Measurements from ENCODE around the gene MYLK.

MYLK gene

GRCh38 chr3:123733805-123734526 is 150.2 kb downstream of the MYLK start:
- H3K9ac ChIP-seq (ENCODE audit: low read length): no peak overlapping the region
- no peaks in the 10 kb centered on the region for H3K9me3 ChIP-seq (ENCODE audit: control insufficient read depth, low read length)
- H3K27me3 ChIP-seq (ENCODE audit: control insufficient read depth, insufficient read depth, low read length): peaks cover 3% of the 10 kb centered on the region
- no peaks in the 10 kb centered on the region for H3K4me1 ChIP-seq (ENCODE audit: control insufficient read depth, insufficient read depth, low read length)
- H3K36me3 ChIP-seq (ENCODE audit: control insufficient read depth, insufficient read depth, low read length): no peaks in the 10 kb centered on the region
- H3K4me3 ChIP-seq (ENCODE audit: low read length): no peak overlapping the region

- no peak overlapping the region for H3K9ac ChIP-seq (ENCODE audit: low read length)
- no peaks in the 10 kb centered on the region for H3K36me3 ChIP-seq (ENCODE audit: control insufficient read depth, insufficient read depth, low read length)
- H3K4me1 ChIP-seq (ENCODE audit: control insufficient read depth, insufficient read depth, low read length): no peaks in the 10 kb centered on the region
- H3K27me3 ChIP-seq (ENCODE audit: control insufficient read depth, insufficient read depth, low read length): peaks cover 5% of the 10 kb centered on the region
- no peaks in the 10 kb centered on the region for H3K9me3 ChIP-seq (ENCODE audit: control insufficient read depth, low read length)
- H3K4me3 ChIP-seq (ENCODE audit: low read length): no peak overlapping the region
These were observed 150.8 kb downstream of the MYLK start for GRCh38 chr3:123733341-123733740.

GRCh38 chr3:123732447-123732846 is 151.7 kb downstream of the MYLK start:
- H3K9me3 ChIP-seq (ENCODE audit: control insufficient read depth, low read length): no peaks in the 10 kb centered on the region
- H3K4me1 ChIP-seq (ENCODE audit: control insufficient read depth, insufficient read depth, low read length): no peaks in the 10 kb centered on the region
- no peak overlapping the region for H3K4me3 ChIP-seq (ENCODE audit: low read length)
- H3K9ac ChIP-seq (ENCODE audit: low read length): no peak overlapping the region
- no peaks in the 10 kb centered on the region for H3K36me3 ChIP-seq (ENCODE audit: control insufficient read depth, insufficient read depth, low read length)
- peaks cover 5% of the 10 kb centered on the region for H3K27me3 ChIP-seq (ENCODE audit: control insufficient read depth, insufficient read depth, low read length)

GRCh38 chr3:123730829-123731228 is 153.3 kb downstream of the MYLK start:
- Histone ChIP-seq H3K9me3 (ENCODE audit: control insufficient read depth, low read length) (no peaks in the 10 kb centered on the region), H3K27me3 (ENCODE audit: control insufficient read depth, insufficient read depth, low read length) (peaks cover 5% of the 10 kb centered on the region)

GRCh38 chr3:123728991-123729390 is 155.1 kb downstream of the MYLK start:
- Histone ChIP-seq H3K9ac (ENCODE audit: low read length) (no peak overlapping the region), H3K9me3 (ENCODE audit: control insufficient read depth, low read length) (no peaks in the 10 kb centered on the region), H3K4me1 (ENCODE audit: control insufficient read depth, insufficient read depth, low read length) (no peaks in the 10 kb centered on the region), H3K36me3 (ENCODE audit: control insufficient read depth, insufficient read depth, low read length) (no peaks in the 10 kb centered on the region), H3K27me3 (ENCODE audit: control insufficient read depth, insufficient read depth, low read length) (peaks cover 5% of the 10 kb centered on the region), H3K4me3 (ENCODE audit: low read length) (no peak overlapping the region)

More at GRCh38 chr3:123730829-123731228, 153.3 kb downstream of the MYLK start:
- H3K4me1 ChIP-seq (ENCODE audit: control insufficient read depth, insufficient read depth, low read length): no peaks in the 10 kb centered on the region
- H3K36me3 ChIP-seq (ENCODE audit: control insufficient read depth, insufficient read depth, low read length): no peaks in the 10 kb centered on the region
- no peak overlapping the region for H3K9ac ChIP-seq (ENCODE audit: low read length)
- no peak overlapping the region for H3K4me3 ChIP-seq (ENCODE audit: low read length)

- Histone ChIP-seq H3K9me3 (ENCODE audit: control insufficient read depth, low read length) (no peaks in the 10 kb centered on the region), H3K4me3 (ENCODE audit: low read length) (no peak overlapping the region), H3K4me1 (ENCODE audit: control insufficient read depth, insufficient read depth, low read length) (peaks cover 7% of the 10 kb centered on the region), H3K27me3 (ENCODE audit: control insufficient read depth, insufficient read depth, low read length) (peaks cover 5% of the 10 kb centered on the region), H3K9ac (ENCODE audit: low read length) (no peak overlapping the region), H3K36me3 (ENCODE audit: control insufficient read depth, insufficient read depth, low read length) (no peaks in the 10 kb centered on the region)
These were observed 156.1 kb downstream of the MYLK start for GRCh38 chr3:123728014-123728413.

- H3K27me3 ChIP-seq (ENCODE audit: control insufficient read depth, insufficient read depth, low read length): peaks cover 5% of the 10 kb centered on the region
- no peak overlapping the region for H3K9ac ChIP-seq (ENCODE audit: low read length)
- H3K9me3 ChIP-seq (ENCODE audit: control insufficient read depth, low read length): no peaks in the 10 kb centered on the region
- no peaks in the 10 kb centered on the region for H3K36me3 ChIP-seq (ENCODE audit: control insufficient read depth, insufficient read depth, low read length)
- peaks cover 7% of the 10 kb centered on the region for H3K4me1 ChIP-seq (ENCODE audit: control insufficient read depth, insufficient read depth, low read length)
- H3K4me3 ChIP-seq (ENCODE audit: low read length): no peak overlapping the region
These were observed 158.3 kb downstream of the MYLK start for GRCh38 chr3:123725652-123726400.

- Histone ChIP-seq H3K36me3 (ENCODE audit: control insufficient read depth, insufficient read depth, low read length) (no peaks in the 10 kb centered on the region), H3K9ac (ENCODE audit: low read length) (no peak overlapping the region), H3K4me1 (ENCODE audit: control insufficient read depth, insufficient read depth, low read length) (peaks cover 7% of the 10 kb centered on the region), H3K4me3 (ENCODE audit: low read length) (no peak overlapping the region), H3K27me3 (ENCODE audit: control insufficient read depth, insufficient read depth, low read length) (peaks cover 5% of the 10 kb centered on the region), H3K9me3 (ENCODE audit: control insufficient read depth, low read length) (no peaks in the 10 kb centered on the region)
These were observed 159.8 kb downstream of the MYLK start for GRCh38 chr3:123724306-123724705.

GRCh38 chr3:123723522-123724168 is 160.5 kb downstream of the MYLK start:
- no peaks in the 10 kb centered on the region for H3K9me3 ChIP-seq (ENCODE audit: control insufficient read depth, low read length)
- no peak overlapping the region for H3K9ac ChIP-seq (ENCODE audit: low read length)
- no peaks in the 10 kb centered on the region for H3K27me3 ChIP-seq (ENCODE audit: control insufficient read depth, insufficient read depth, low read length)
- no peak overlapping the region for H3K4me3 ChIP-seq (ENCODE audit: low read length)
- peaks cover 7% of the 10 kb centered on the region for H3K4me1 ChIP-seq (ENCODE audit: control insufficient read depth, insufficient read depth, low read length)
- no peaks in the 10 kb centered on the region for H3K36me3 ChIP-seq (ENCODE audit: control insufficient read depth, insufficient read depth, low read length)

GRCh38 chr3:123723070-123723469 is 161.1 kb downstream of the MYLK start:
- Histone ChIP-seq H3K9me3 (ENCODE audit: control insufficient read depth, low read length) (no peaks in the 10 kb centered on the region), H3K9ac (ENCODE audit: low read length) (no peak overlapping the region), H3K4me3 (ENCODE audit: low read length) (no peak overlapping the region), H3K27me3 (ENCODE audit: control insufficient read depth, insufficient read depth, low read length) (no peaks in the 10 kb centered on the region), H3K36me3 (ENCODE audit: control insufficient read depth, insufficient read depth, low read length) (no peaks in the 10 kb centered on the region), H3K4me1 (ENCODE audit: control insufficient read depth, insufficient read depth, low read length) (peaks cover 7% of the 10 kb centered on the region)

GRCh38 chr3:123722456-123722855 is 161.7 kb downstream of the MYLK start:
- no peaks in the 10 kb centered on the region for H3K9me3 ChIP-seq (ENCODE audit: control insufficient read depth, low read length)
- no peaks in the 10 kb centered on the region for H3K27me3 ChIP-seq (ENCODE audit: control insufficient read depth, insufficient read depth, low read length)
- H3K36me3 ChIP-seq (ENCODE audit: control insufficient read depth, insufficient read depth, low read length): no peaks in the 10 kb centered on the region
- H3K4me3 ChIP-seq (ENCODE audit: low read length): no peak overlapping the region
- no peak overlapping the region for H3K9ac ChIP-seq (ENCODE audit: low read length)
- H3K4me1 ChIP-seq (ENCODE audit: control insufficient read depth, insufficient read depth, low read length): peaks cover 7% of the 10 kb centered on the region

GRCh38 chr3:123722021-123722420 is 162.1 kb downstream of the MYLK start:
- Histone ChIP-seq H3K4me1 (ENCODE audit: control insufficient read depth, insufficient read depth, low read length) (peaks cover 7% of the 10 kb centered on the region), H3K9me3 (ENCODE audit: control insufficient read depth, low read length) (no peaks in the 10 kb centered on the region)

More at GRCh38 chr3:123722021-123722420, 162.1 kb downstream of the MYLK start:
- Histone ChIP-seq H3K4me3 (ENCODE audit: low read length) (no peak overlapping the region), H3K27me3 (ENCODE audit: control insufficient read depth, insufficient read depth, low read length) (no peaks in the 10 kb centered on the region), H3K36me3 (ENCODE audit: control insufficient read depth, insufficient read depth, low read length) (no peaks in the 10 kb centered on the region), H3K9ac (ENCODE audit: low read length) (no peak overlapping the region)
